ENCODE results near the gene ABHD3. TPM values are rescaled to one million over a fixed set of nuclear protein-coding genes. Genes with fewer than 3 reads are reported as not detected.
"Not testable (repeated sequence)": the region's sequence is repeated elsewhere in the genome, so short reads cannot be mapped to it uniquely, and the experiment has no call there.

The ABHD3 gene
- total RNA-seq, 2 experiments from 2014 or later = 17.8 to 18.0 TPM

GRCh38 chr18:21740538-21741311 is 36.2 kb upstream of the ABHD3 start, which contains the start of gene MIB1:
MIB1 (plus strand) TSS chr18:21740792; CDS start chr18:21741584, 792 bp downstream.
- intact Hi-C loops (cut with micrococcal nuclease) = loop anchor here (5.0 kb wide), 2 partner anchors 33 to 128 kb away; partner anchors contain the start of gene SNRPD1
- peak within 1 kb of the TSS; percentile 95 for H3K27ac Mint-ChIP-seq
- no peaks in the 10 kb centered on the region for H3K36me3 Mint-ChIP-seq (ENCODE audit: low read depth)
- POLR2A ChIA-PET = interaction anchor here (1.2 to 2.2 kb wide), 3 partner anchors 36 to 140 kb away, joined by 5 to 7 read pairs (median 6); partner anchors contain the start of genes ABHD3 and ESCO1
- H3K27me3 Mint-ChIP-seq = no peaks in the 10 kb centered on the region
- CTCF ChIA-PET = interaction anchor here (0.6 to 1.0 kb wide), 4 partner anchors 32 to 141 kb away, joined by 3 to 4 read pairs (median 3); partner anchors contain the start of genes ESCO1 and SNRPD1
- peaks cover 34% of the 10 kb centered on the region for H3K4me1 Mint-ChIP-seq (ENCODE audit: low read depth)
- TF ChIP-seq CTCF (IDR thresholded peaks at IDR 0.05) = no peak
- DNase-seq (peak; percentile 98), ATAC-seq (peak; percentile 97)
- H3K9me3 Mint-ChIP-seq = peaks cover 8% of the 10 kb centered on the region
- peak within 1 kb of the TSS; percentile 94 for H3K4me3 Mint-ChIP-seq

DNA sequence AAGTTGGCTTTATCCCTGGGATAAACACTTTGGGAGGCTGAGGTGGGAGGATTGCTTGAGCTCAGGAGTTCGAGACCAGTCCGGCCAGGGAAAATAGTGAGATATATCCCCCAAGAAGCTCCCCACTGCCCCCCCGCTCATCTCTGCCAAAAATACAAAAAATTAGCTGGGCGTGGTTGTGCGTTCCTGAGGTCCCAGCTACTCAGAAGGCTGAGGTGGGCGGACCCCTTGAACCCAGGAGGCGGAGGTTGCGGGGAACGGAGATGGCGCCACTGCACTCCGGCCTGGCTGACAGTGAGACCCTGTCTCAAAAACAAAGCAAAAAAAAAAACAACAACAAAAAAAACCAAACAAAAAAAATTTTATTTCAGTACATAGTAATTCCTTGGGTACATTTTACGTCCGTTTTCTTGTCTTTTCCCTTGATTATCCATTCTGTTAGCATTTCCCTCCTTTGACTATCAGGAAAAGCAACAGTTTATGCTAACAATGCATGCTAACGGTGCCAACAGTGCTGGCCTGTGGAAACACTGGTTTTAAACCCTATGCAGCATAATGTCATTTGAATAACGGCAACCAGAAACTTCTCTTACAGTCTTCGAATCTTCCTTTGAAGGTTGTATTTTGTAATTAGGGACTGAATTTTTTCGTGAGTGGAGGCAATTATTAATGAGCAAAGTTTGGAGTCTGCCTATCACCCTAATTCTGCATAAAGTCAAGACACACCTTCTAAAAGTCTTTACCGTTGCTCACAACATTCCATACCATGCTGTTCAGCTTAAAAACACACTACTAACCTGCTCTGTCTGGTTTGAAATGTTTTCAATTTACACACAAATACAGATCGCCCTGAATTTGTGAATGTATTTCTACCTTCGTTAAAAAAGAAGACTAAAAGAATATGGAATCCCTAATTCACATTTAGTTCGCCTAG is 35.3 kb upstream of the ABHD3 start:
- intact Hi-C loops (cut with micrococcal nuclease) = loop anchor here (5.0 kb wide), 2 partner anchors 33 to 128 kb away; partner anchors contain the start of gene SNRPD1
- peaks cover 31% of the 10 kb centered on the region for H3K4me1 Mint-ChIP-seq (ENCODE audit: low read depth)
- POLR2A ChIA-PET = interaction anchor here (0.6 to 1.2 kb wide), 4 partner anchors 27 to 1720 kb away, joined by 3 to 5 read pairs (median 3); partner anchors contain the start of gene ABHD3
- peak overlapping the region; percentile 94 for H3K4me3 Mint-ChIP-seq
- no peak for DNase-seq
- H3K36me3 Mint-ChIP-seq (ENCODE audit: low read depth) = no peaks in the 10 kb centered on the region
- ATAC-seq = peak; percentile 0
- no peak for TF ChIP-seq CTCF (IDR thresholded peaks at IDR 0.05)
- no peaks in the 10 kb centered on the region for H3K27me3 Mint-ChIP-seq
- CTCF ChIA-PET = interaction anchor here (0.6 to 1.1 kb wide), 6 partner anchors 12 to 140 kb away, joined by 3 to 4 read pairs (median 3); partner anchors contain the start of genes ESCO1 and SNRPD1
- peaks cover 8% of the 10 kb centered on the region for H3K9me3 Mint-ChIP-seq
- H3K27ac Mint-ChIP-seq = peak overlapping the region; percentile 95

GRCh38 chr18:21736926-21737325 is 32.4 kb upstream of the ABHD3 start:
- H3K9me3 Mint-ChIP-seq; ATAC-seq; CTCF ChIA-PET; intact Hi-C loops (cut with micrococcal nuclease); H3K36me3 Mint-ChIP-seq (ENCODE audit: low read depth); DNase-seq; POLR2A ChIA-PET; H3K4me3 Mint-ChIP-seq; H3K4me1 Mint-ChIP-seq (ENCODE audit: low read depth); H3K27ac Mint-ChIP-seq; H3K27me3 Mint-ChIP-seq: not testable (repeated sequence)

DNA sequence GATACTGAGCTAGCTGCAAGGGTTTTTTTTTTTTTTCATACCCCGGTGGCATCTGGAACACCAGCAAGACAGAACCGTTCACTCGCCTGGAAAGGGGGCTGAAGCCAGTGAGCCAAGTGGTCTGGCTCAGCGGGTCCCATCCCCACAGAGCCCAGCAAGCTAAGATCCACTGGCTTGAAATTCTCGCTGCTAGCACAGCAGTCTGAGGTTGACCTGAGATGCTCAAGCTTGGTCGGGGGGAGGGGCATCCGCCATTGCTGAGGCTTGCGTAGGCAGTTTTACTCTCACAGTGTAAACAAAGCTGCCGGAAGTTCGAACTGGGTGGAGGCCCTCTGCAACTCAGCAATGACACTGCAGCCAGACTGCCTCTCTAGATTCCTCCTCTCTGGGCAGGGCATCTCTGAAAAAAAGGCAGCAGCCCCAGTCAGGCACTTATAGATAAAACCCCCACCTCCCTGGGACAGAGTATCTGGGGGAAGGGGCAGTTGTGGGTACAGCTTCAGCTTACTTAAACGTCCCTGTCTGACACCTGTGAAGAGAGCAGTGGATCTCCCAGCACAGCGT is 31.0 kb upstream of the ABHD3 start:
- H3K4me3 Mint-ChIP-seq = no peak overlapping the region
- H3K27me3 Mint-ChIP-seq = no peaks in the 10 kb centered on the region
- TF ChIP-seq CTCF (IDR thresholded peaks at IDR 0.05) = no peak
- H3K9me3 Mint-ChIP-seq = peaks cover 8% of the 10 kb centered on the region
- no peak for ATAC-seq
- H3K4me1 Mint-ChIP-seq (ENCODE audit: low read depth) = peaks cover 9% of the 10 kb centered on the region
- ChIA-PET CTCF (no interaction called here), POLR2A (no interaction called here)
- DNase-seq = peak; percentile 34
- H3K27ac Mint-ChIP-seq = no peak overlapping the region
- intact Hi-C loops (cut with micrococcal nuclease) = no loop called here
- H3K36me3 Mint-ChIP-seq (ENCODE audit: low read depth) = no peaks in the 10 kb centered on the region

DNA sequence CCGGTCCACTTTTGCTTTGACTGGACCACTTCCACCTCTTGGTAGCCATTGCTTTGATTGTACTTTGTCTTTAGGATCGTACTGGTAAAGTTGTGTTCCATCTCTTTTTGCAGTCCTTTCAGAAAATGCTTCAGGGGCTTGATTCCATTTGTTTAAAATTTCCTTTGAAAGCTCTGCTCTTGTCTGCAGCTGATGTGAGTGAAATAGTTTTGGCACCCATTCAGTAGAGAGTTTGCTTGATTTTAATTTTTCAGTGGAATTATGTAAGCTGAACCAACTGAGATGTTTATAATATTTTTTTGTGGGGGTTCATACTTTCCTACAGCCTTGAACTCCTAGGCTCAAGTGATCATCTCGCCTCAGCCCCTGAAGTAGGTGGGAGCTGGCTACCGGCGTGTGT is 28.4 kb upstream of the ABHD3 start:
- ChIA-PET POLR2A (no interaction called here), CTCF (no interaction called here)
- H3K9me3 Mint-ChIP-seq = peaks cover 8% of the 10 kb centered on the region
- H3K27ac Mint-ChIP-seq = no peak overlapping the region
- no peak for TF ChIP-seq CTCF (IDR thresholded peaks at IDR 0.05)
- H3K4me3 Mint-ChIP-seq = no peak overlapping the region
- no peak for DNase-seq
- no peaks in the 10 kb centered on the region for H3K4me1 Mint-ChIP-seq (ENCODE audit: low read depth)
- intact Hi-C loops (cut with micrococcal nuclease) = no loop called here
- no peaks in the 10 kb centered on the region for H3K36me3 Mint-ChIP-seq (ENCODE audit: low read depth)
- H3K27me3 Mint-ChIP-seq = no peaks in the 10 kb centered on the region
- ATAC-seq = no peak

Data from activated CD8-positive, alpha-beta T cell treated with anti-CD3 and anti-CD28 coated beads for 36 hours (primary cell).